GM18507 (cell line): ENCODE measurements around the gene UBTF.

Experiments
- DNase-seq: peaks from one replicate; pipeline ENCODE4 v3.0.0; 2011; ENCODE audit warnings: low read depth; ENCODE audit not compliant: insufficient read length; ENCODE audit errors: extremely low spot score
- FAIRE-seq: peaks from 2 replicates; lab custom pipeline; 2011; peaks lifted over from hg19 to GRCh38; lab: Jason Lieb, UNC

UBTF gene

GRCh38 chr17:44200478-44201155, 18.9 kb downstream of the UBTF start:
- no peak for DNase-seq
- peak; percentile 18 for FAIRE-seq

GRCh38 chr17:44199553-44200477, 19.7 kb downstream of the UBTF start, which contains the start of gene ATXN7L3:
Gene ATXN7L3 (minus strand): TSS chr17:44199884. CDS start chr17:44198070, 1,814 bp downstream.
- DNase-seq (peak; percentile 94), FAIRE-seq (peak; percentile 96)

- FAIRE-seq (no peak), DNase-seq (no peak)
These were observed 20.5 kb downstream of the UBTF start for GRCh38 chr17:44198721-44199552.

- FAIRE-seq: peak; percentile 89
- DNase-seq: no peak
These were observed 21.3 kb downstream of the UBTF start for GRCh38 chr17:44197980-44198720.

- FAIRE-seq (no peak), DNase-seq (no peak)
These were observed 22.4 kb downstream of the UBTF start for GRCh38 chr17:44197107-44197506.

- FAIRE-seq (no peak), DNase-seq (no peak)
These were observed 26.0 kb downstream of the UBTF start for GRCh38 chr17:44193326-44194084.

- FAIRE-seq: no peak
These were observed 26.7 kb downstream of the UBTF start for GRCh38 chr17:44192750-44193149.

GRCh38 chr17:44191941-44192496, 27.5 kb downstream of the UBTF start:
- FAIRE-seq (no peak), DNase-seq (no peak)

More at GRCh38 chr17:44192750-44193149, 26.7 kb downstream of the UBTF start:
- no peak for DNase-seq

GRCh38 chr17:44191369-44191768, 28.1 kb downstream of the UBTF start:
- no peak for FAIRE-seq

GRCh38 chr17:44190481-44190880, 29.0 kb downstream of the UBTF start:
- no peak for FAIRE-seq

More at GRCh38 chr17:44191369-44191768, 28.1 kb downstream of the UBTF start:
- no peak for DNase-seq

GRCh38 chr17:44188576-44189403, 30.7 kb downstream of the UBTF start:
- DNase-seq (no peak), FAIRE-seq (no peak)

More at GRCh38 chr17:44190481-44190880, 29.0 kb downstream of the UBTF start:
- DNase-seq: no peak

- FAIRE-seq (no peak), DNase-seq (peak; percentile 65)
These were observed 32.2 kb downstream of the UBTF start for GRCh38 chr17:44187131-44187899.

GRCh38 chr17:44186307-44187130, 33.0 kb downstream of the UBTF start, which contains the start of gene TMUB2:
Gene TMUB2 (plus strand): TSS chr17:44186972. CDS start chr17:44187709, 737 bp downstream.
- FAIRE-seq (peak; percentile 100), DNase-seq (peak; percentile 100)

- DNase-seq: no peak
- FAIRE-seq: no peak
These were observed 35.2 kb downstream of the UBTF start for GRCh38 chr17:44184212-44184810.

GRCh38 chr17:44183024-44183423, 36.5 kb downstream of the UBTF start:
- FAIRE-seq (no peak), DNase-seq (no peak)
